A673 (cell line): ENCODE results near the gene OTX1.

Experiments used
- EZH2 ChIP-seq: fragments of 200-600 bp; sonication (generic); IDR thresholded peaks from 2 replicates; pipeline ENCODE4 v1.6.1; 2017; ENCODE audit warnings: borderline replicate concordance, low read depth, mild to moderate bottlenecking, mixed read lengths, antibody characterized with exemption, low read length; ENCODE audit not compliant: poor library complexity, severe bottlenecking
- TF ChIP-seq, protein P1 (sequence below): fragments of 300-800, 200-600 bp; sonication (generic); conservative IDR thresholded peaks from 2 replicates; pipeline ENCODE4 v1.5.1; 2017; ENCODE audit warnings: low read depth, mild to moderate bottlenecking, antibody characterized with exemption, low read length, moderate library complexity, mixed read lengths

DNA sequence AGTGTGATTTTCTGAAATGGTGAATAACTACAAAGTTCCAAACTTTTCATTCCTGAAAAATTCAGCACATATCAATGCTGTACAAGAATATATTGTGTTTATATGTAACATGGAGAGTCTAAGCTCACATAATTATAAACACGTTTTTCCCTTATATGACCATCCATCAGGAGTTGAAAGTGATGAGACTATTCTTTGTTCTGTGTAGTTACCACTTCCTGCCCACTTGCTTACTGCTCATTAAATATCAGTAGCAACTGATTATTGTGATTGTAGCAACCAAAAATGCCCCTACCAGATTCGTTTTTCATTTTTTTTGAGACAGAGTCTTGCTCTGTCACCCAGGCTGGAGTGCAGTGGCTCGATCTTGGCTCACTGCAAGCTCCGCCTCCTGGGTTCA lies 30.8 kb downstream of the OTX1 start:
- TF ChIP-seq, protein P1, sequence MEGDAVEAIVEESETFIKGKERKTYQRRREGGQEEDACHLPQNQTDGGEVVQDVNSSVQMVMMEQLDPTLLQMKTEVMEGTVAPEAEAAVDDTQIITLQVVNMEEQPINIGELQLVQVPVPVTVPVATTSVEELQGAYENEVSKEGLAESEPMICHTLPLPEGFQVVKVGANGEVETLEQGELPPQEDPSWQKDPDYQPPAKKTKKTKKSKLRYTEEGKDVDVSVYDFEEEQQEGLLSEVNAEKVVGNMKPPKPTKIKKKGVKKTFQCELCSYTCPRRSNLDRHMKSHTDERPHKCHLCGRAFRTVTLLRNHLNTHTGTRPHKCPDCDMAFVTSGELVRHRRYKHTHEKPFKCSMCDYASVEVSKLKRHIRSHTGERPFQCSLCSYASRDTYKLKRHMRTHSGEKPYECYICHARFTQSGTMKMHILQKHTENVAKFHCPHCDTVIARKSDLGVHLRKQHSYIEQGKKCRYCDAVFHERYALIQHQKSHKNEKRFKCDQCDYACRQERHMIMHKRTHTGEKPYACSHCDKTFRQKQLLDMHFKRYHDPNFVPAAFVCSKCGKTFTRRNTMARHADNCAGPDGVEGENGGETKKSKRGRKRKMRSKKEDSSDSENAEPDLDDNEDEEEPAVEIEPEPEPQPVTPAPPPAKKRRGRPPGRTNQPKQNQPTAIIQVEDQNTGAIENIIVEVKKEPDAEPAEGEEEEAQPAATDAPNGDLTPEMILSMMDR, result no peak
- TF ChIP-seq EZH2, result no peak
